ENCODE results near the gene KIF16B.
"Not testable (repeated sequence)": the region's sequence is repeated elsewhere in the genome, so short reads cannot be mapped to it uniquely, and the experiment has no call there.

The KIF16B gene

DNA sequence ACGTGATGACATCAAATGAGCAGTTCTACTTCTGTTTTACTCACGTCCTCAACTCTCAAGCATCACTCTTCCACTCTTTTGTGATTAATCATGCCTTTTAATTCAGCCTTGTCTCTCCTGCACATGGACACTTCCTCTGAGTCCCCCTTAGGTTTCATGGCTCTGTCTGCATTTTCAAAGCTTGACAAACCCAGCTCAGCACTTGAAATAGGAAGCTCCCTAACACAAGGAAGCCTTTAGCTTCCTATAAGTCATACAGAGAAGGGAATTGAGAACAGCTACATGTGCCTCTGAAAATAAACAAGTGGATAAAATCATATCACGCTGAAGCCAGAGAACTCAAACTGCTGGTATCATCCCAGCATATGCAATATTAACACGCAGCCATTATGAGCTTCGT lies 21.2 kb downstream of the KIF16B start:
- DNase-seq: no peak

DNA sequence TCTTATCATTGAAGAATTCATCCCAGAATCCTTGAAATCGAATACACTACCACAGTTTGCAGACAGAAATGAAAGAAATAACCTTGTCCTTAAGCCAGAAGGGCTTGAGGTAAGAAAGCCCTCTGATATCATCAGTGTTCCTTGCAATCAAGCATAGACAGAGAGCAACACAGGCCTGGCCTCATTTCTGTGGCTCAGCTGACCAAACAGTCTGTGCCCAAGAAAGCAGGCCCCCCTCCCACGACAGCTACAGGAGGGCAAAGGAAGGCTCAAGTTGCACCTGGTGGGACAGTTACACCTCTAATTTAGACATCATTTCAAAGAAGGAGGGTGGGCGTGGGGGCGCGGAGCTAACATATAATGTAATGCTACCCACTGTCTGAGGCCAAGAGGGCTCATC lies 21.6 kb downstream of the KIF16B start:
- no peak for DNase-seq

DNA sequence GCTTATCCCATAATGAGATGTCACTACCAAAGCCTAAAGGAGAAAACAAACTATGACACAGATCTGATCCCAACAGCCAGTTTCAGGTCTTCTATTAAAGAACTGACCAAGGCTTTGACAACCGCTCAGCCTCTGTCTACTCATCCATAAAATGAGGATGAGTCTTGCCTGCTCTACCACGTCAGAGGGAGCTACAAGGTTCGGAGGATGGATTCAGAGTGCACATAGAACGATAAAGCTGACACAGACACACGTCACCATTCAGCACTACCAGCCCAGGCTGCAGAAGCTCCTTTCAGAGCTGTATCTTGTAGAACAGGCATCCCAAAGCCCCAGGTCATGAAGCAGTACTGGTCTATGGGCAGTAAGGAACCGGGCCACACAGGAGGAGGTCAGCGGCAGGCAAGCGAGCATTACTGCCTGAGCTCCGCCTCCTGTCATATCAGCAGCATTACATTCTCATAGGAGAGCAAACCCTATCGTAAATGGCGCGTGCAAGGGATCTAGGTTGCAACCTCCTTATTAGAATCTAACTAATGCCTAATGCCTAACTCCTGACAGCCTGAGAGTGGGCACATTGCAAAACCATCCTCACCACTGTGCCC lies 25.1 kb downstream of the KIF16B start:
- no peak for DNase-seq

DNA sequence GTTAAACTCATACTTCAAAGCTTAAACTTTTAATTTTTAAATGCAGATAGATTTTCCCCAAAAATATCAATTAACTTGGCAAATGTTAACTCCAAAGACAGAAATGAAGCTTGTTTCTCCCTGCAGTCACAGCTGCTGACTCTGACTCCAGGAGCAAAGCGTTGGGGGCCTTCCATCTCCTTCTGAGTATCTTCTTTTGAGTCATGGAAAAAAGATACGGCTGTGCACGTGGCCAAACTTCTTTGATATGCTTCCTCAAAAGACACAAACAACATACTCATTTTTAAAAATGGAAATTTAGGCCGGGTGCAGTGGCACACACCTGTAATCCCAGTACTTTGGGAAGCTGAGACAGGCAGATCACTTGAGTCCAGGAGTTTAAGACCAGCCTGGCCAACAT lies 28.3 kb downstream of the KIF16B start:
- no peak for DNase-seq

DNA sequence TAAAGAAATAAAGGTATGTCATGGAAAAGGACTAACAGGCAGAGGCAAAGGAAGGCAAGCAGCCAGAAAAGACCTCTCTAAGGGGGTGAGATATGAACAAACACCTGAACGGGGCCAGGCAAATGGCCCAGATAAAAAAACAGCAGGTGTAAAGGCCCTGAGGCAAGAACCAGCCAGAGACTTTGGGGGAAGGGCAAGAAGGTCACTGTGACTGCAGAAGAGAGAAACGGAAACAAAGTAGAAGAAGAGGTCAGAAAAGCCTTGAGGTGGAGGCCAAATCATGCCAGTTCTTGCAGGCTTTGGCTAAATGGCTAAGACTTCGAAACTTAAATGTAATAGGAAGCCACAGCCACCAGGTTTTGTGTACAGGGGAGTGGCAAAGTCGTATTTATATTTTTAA lies 30.8 kb downstream of the KIF16B start:
- DNase-seq: no peak

DNA sequence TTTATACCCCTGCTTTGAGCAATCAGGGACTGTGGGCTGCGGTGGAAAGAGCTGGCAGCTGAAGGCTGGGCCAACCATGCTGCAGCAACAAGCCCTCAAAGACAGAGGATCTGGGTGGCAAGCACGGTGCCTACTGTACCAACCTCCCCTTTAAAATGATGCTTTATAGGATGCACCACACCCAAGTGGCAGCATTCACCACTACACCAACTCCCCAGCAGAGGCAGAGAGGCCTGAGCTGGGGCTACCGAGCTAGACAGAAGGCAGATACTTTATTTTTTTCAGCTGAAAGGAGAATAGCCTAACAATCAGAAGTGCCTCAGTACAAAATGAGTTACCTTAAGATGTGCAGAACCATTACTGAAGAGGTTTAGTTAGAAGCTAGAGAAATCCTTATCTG lies 31.4 kb downstream of the KIF16B start:
- DNase-seq: no peak

DNA sequence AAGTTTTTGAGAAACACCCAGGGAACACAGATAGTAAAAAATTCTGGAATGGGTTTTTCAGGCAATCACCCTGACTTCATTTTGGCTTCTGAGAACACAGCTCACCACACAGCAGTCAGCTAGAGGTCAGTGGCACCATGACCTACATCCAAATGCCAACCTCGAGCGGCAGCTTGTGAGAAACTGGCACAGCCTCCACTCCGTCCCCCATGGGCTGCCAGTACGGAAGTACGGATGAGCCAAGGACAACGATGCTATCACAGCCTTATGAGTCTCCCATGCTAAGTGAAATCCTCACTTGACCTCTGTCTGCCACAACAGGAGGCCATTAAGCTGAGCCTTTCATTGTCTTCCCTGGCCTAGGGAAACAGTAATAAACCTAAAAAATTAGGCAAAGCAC lies 32.0 kb downstream of the KIF16B start:
- DNase-seq: no peak

DNA sequence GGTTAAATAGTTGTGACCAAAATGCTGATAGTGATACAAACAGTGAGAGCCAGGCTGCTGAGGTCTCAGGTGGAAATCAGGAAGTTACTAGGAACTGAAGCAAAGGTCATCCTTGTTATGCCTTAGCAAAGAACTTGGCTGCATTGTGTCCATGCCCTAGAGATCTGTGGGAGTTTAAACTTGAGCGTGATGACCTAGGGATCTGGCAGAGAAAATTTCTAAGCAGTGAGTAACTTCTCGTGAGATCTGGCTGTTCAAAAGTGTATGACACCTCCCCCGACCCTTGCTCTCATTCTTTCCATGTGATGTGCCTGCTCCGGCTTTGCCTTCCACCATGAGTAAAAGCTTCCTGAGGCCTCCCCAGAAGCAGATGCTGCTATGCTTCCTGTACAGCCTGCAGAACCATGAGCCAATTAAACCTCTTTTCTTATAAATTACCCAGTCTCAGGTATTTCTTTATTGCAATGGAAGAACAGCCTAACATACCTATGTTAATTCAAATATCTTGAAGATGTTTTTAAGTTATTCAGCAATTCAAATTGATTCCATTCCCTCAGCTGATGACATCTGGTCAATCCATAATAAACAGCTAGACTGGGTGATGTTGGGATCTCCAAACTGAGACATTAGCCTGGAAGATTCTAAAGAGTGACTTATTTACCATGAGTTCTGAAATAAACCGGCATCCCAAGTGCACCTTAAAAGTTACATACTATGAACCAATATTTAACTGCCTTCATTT lies 33.8 kb downstream of the KIF16B start:
- no peak for DNase-seq

DNA sequence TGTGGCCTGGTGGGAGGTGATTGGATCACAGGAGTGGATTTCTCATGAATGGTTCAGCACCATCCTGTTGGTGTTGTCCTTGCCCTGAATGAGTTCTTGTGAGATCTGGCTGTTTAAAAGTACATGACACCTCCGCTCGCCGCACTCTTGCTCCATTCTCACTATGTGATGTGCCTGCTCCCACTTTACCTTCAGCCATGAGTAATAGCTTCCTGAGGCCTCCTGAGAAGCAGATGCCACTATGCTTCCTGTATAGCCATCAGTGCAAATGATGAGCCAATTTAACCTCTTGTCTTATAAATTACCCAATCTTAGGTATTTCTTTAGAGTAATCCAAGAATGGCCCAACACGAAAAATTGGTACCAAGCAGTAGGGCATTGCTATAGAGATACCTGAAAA lies 34.5 kb downstream of the KIF16B start:
- no peak for DNase-seq

DNA sequence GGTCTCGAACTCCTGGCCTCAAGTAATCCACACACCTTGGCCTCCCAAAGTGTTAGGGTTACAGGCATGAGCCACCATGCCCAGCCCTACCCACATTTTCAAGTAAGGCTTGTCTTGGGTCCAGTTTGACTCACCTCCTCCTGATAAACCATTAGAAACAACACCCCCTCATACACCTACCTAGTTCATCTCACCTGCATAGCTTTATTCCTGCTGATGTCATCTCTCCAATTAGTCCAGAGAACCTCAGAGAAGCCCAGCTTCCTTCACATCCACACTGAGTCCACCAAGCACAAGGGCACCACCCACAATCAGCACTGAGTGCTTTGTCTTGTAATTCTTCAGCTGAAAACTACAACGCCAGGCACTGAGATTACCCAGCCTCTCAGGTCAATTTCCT lies 35.3 kb downstream of the KIF16B start:
- DNase-seq: no peak

DNA sequence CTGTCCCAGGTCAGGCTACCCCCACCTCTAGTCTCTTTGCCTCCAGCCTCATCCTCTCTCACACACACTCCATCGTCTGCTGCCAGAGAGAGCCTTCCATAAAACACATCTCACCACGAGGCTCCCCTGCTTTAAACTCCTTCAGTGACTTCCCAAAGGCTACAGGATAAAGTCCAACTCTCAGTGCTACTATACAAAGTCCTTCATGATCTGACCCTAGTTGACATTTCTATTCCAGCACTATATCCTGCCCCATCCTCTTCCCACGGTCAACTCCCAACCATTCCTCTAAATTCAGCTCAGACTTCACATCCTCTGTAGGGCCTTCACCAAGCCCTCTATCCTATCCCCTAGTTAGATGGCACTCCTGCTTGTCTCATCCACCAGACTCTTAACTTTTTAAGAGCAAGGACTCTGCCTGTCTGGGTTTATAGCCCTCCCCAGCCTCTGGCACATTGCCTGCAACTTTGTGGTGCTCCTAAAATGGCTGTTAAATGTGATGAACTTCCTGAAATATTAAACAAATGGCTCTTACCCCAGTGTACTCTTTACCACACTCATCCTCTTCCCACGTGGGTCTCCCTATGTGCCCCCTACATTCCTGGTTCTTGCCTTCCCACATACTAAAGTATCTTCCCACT lies 36.1 kb downstream of the KIF16B start:
- no peak for DNase-seq

DNA sequence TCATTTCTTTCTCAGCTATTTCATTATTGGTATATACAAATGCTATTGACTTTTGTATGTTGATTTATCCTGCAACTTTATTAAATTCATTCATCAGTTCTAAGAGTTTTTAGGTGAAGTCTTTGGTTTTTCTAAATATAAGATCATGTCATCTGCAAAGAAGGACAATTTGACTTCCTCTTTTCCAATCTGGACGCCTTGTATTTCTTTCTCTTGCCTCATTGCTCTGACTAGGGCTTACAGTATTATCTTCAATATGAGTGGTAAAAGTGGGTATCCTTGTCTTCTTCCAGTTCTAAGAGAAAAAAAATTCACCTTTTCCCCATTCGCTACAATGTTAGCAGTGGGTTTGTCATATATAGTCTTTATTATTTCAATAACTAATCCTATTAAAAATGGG lies 38.0 kb downstream of the KIF16B start:
- no peak for DNase-seq

DNA sequence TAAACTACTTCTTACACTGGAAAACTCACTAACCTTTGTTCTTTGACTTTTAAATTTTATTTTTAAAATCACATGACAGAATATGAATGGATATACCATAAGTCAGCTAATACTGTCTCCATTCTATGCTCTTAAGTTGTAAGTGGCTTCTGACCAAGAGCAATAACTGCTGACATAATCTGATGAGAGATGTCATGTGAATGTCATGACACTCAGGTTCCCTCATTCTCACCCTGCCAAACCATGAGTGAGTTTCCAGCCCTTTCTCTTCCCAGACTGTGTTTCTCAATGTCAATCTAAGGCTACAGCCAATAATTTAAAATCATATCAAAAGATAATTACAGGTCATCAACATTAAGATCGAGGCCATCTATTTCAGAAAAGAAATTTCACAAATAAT lies 39.7 kb downstream of the KIF16B start:
- DNase-seq: no peak

DNA sequence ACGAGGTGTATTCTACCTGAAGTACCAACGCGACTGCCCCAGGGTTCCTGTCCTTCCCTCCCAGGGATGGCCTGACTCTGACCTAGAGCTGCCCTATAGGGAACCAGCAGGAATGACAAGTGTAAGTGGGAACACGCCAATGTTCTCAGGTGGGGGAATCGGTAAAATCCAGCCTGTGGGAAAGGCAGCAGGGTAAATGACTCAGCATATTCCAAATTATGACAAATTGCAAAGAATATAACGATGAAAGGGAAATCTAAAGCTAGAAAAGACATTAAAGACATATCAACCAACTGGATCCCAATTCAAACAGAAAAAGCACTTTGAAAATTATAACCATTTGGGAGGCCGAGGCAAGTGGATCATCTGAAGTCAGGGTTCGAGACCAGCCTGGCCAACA lies 41.8 kb downstream of the KIF16B start:
- DNase-seq: no peak

DNA sequence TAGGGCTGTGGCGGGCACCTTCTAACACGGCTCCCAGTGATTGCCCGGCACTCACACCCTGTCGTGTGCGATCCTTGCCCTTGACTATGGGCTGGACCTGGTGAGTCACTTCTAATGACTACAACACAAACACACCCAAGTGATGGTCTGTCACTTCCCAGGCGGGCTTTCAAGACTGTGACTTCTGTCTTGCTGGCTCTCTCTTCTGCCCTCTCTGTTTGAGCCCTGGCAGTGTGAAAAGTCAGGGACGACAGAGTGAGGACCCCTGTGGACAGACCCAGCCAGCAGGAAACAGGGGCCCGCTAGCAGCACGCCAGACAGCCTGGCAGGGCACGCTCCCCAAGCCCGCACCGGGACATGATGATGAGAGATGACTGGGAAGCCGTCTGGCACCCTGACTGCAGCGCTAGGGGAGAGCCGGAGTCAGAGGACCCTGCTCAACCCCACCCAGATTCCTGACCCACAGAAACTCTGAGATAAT lies 43.0 kb downstream of the KIF16B start:
- DNase-seq: no peak

DNA sequence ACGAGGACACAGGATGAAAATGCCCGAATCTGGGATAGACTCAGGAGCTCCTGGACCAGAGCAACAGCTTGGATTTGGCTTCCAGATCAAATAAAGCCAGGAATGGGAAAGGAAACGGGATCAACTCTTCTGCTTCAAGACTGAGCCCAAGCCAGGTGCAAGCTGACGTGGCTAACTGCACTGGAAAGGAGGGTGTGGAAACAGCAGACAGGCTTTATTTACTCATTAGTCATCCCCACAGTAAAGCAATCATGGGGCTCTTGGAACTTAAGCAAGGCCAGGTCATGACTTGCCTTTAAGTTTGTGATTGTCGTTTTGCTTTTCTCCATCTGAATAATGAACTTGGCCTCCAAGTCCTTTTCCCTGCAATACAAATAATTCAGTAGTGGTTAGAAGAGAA lies 45.2 kb downstream of the KIF16B start:
- DNase-seq: no peak

DNA sequence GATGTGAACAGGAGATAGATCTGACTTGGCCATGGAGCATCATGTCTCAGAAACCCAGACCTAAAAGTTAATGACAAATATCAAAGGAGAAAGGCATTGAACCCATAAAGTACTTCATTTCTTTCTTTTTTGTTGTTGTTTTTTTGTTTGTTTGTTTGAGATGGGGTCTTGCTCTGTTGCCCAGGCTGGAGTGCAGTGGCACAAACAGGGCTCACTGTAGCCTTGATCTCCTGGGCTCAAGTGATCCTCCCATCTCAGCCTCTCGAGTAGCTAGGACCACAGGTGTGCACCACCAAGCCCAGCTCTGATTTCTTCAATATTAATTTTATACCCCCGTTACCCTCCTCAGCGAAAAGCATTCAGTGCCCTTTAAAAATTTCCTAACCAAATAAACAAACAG lies 45.8 kb downstream of the KIF16B start:
- no peak for DNase-seq

DNA sequence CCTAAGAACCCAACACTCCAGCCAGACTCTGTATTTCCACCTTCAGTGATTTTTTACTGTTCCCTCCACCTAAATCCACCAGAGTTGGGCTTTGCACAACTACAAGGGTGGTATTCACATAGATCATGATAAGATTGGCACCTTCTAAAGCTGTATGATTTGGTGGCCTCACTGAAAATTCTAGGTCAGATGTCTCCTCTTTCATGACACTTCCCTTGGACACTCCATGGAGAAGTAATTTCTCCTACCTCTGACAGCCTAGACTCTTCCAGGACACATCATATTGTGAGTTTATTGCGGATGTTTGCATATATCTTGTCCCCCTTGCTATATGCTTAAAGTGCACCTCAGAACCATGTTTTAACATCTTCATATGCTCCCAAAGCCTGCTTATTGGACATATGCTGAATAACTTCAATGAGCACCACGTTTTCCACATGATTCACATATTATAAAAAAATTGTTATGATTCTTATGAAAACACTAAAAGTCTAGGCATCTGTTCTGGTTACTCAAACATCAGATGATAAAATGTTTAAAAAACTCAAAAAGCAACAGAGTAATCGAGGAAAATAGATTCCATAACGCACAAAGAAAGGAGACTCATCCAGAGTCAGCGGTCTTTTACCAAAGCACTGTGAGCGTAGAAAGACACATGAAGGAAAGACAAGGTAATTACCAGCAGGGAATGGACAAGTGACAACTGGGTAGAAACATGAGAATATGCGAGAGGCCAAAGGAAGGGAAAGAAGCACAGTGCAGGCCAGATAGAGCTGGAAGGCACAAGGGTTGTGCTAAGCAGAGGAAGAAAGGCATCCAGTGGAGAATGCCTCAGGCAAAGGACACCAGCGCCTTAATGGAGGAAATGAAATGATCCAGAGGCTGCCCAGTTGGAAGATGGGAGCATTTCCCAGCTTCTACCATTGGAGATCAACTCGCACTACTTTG lies 46.5 kb downstream of the KIF16B start:
- no peak for DNase-seq

DNA sequence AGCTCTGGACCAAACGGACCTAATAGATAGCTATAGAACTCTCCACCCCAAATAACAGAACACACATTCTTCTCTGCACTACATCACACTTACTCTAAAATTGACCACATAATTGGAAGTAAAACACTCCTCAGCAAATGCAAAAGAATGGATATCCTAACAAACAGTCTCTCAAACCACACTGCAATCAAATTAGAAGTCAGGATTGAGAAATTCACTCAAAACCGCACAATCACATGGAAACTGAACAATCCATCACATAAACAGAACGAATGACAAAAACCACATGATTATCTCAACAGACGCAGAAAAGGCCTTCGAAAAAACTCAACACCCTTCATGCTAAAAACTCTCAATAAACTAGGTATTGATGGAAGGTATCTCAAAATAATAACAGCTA lies 50.6 kb downstream of the KIF16B start:
- DNase-seq: not testable (repeated sequence)

DNA sequence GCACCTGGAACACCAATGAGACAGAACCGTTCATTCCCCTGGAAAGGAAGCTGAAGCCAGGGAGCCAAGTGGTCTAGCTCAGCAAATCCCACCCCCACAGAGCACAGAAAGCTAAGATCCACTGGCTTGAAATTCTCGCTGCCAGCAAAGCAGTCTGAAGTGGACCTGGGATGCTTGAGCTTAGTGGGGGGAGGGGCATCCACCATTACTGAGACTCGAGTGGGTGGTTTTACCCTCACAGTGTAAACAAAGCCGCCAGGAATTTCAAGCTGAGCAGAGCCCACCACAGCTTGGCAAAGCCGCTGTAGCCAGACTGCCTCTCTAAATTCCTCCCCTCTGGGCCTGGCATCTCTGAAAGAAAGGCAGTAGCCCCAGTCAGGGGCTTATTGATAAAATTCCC lies 53.1 kb downstream of the KIF16B start:
- no peak for DNase-seq

DNA sequence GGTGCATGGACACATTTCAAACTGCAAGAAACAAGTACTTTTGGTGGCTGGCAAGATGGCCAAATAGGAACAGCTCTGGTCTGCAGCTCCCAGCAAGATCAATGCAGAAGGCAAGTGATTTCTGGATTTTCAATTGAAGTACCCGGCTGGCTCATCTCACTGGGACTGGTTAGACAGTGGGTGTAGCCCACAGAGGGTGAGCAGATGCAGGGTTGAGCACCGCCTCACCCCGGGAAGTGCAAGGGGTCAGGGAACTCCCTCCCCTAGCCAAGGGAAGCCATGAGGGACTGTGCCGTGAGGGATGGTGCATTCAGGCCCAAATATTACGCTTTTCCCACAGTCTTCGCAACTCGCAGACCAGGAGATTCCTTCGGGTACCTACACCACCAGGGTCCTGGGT lies 53.6 kb downstream of the KIF16B start:
- DNase-seq: not testable (repeated sequence)

DNA sequence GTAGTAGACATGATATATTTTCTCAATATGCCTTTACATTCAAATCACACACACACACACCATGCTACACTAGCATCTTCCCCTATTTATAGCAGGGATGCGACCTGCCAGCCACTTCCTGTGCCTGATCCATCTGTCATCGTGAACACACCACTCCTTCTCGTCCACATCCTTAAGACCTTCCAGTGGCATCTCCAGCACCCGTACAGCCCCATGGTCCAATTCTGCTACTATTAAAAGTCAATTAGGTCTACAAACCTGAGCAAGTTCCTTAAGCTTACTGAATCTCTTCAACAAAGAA lies 54.5 kb downstream of the KIF16B start:
- no peak for DNase-seq
